ENCODE results near the gene FAM114A1. TPM values are rescaled to one million over a fixed set of nuclear protein-coding genes. Genes with fewer than 3 reads are reported as not detected.

FAM114A1 gene
- total RNA-seq, 1 donor from 2014 or later, result 159 TPM

DNA sequence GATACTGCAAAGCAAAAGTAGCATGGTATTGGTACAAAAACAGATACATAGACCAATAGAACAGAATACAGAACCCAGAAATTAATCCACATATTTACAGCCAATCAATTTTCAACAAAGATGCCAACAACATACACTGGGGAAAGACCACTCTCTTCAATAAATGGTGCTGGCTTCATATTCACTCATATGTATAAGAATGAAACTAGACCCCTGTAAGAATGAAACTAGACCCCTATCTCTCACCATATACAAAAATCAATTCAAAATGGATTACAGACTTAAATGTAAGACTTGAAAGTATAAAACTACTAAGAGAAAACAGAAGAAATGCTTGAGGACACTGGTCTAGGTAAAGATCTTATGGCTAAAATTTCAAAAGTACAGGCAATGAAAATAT lies 30.3 kb upstream of the FAM114A1 start:
- no peaks in the 10 kb centered on the region for H3K4me1 Mint-ChIP-seq (ENCODE audit: low read depth, unreplicated experiment)
- H3K9me3 ChIP-seq (ENCODE audit: insufficient read depth, low read depth, low read length), result no peaks in the 10 kb centered on the region
- H2AFZ ChIP-seq (ENCODE audit: low read depth, low read length), result no peak overlapping the region
- H3K27ac Mint-ChIP-seq (ENCODE audit: unreplicated experiment), result no peak overlapping the region
- no peak overlapping the region for H3K4me3 Mint-ChIP-seq (ENCODE audit: unreplicated experiment)
- H4K20me1 ChIP-seq (ENCODE audit: insufficient read depth, low read length), result no peaks in the 10 kb centered on the region
- H3K9ac ChIP-seq (ENCODE audit: low read length), result no peak overlapping the region
- no peaks in the 10 kb centered on the region for H3K27me3 Mint-ChIP-seq (ENCODE audit: low read depth, unreplicated experiment)
- no peak overlapping the region for H3K4me2 ChIP-seq (ENCODE audit: low read length)
- H3K27me3 ChIP-seq (ENCODE audit: insufficient read depth, low read length), result no peaks in the 10 kb centered on the region
- no peak overlapping the region for H3K4me3 ChIP-seq (ENCODE audit: insufficient read depth, low read depth, low read length)
- TF ChIP-seq, protein P1, sequence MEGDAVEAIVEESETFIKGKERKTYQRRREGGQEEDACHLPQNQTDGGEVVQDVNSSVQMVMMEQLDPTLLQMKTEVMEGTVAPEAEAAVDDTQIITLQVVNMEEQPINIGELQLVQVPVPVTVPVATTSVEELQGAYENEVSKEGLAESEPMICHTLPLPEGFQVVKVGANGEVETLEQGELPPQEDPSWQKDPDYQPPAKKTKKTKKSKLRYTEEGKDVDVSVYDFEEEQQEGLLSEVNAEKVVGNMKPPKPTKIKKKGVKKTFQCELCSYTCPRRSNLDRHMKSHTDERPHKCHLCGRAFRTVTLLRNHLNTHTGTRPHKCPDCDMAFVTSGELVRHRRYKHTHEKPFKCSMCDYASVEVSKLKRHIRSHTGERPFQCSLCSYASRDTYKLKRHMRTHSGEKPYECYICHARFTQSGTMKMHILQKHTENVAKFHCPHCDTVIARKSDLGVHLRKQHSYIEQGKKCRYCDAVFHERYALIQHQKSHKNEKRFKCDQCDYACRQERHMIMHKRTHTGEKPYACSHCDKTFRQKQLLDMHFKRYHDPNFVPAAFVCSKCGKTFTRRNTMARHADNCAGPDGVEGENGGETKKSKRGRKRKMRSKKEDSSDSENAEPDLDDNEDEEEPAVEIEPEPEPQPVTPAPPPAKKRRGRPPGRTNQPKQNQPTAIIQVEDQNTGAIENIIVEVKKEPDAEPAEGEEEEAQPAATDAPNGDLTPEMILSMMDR (IDR thresholded peaks at IDR 0.05; ENCODE audit: insufficient read depth, low read depth, low read length), result no peak
- no peak for TF ChIP-seq EZH2 (IDR thresholded peaks at IDR 0.05; ENCODE audit: insufficient read depth, low read length)
- H3K4me1 ChIP-seq (ENCODE audit: insufficient read depth, low read length), result no peaks in the 10 kb centered on the region
- FAIRE-seq (no peak), DNase-seq (ENCODE audit: low read depth) (no peak)
- no peak overlapping the region for H3K27ac ChIP-seq (ENCODE audit: low read depth, low read length)
- no peaks in the 10 kb centered on the region for H3K79me2 ChIP-seq (ENCODE audit: insufficient read depth, low read length)
- H3K36me3 ChIP-seq (ENCODE audit: insufficient read depth, low read length), result no peaks in the 10 kb centered on the region
- peaks cover 11% of the 10 kb centered on the region for H3K9me3 Mint-ChIP-seq (ENCODE audit: unreplicated experiment)
- peaks cover 7% of the 10 kb centered on the region for H3K36me3 Mint-ChIP-seq (ENCODE audit: low read depth, unreplicated experiment)

DNA sequence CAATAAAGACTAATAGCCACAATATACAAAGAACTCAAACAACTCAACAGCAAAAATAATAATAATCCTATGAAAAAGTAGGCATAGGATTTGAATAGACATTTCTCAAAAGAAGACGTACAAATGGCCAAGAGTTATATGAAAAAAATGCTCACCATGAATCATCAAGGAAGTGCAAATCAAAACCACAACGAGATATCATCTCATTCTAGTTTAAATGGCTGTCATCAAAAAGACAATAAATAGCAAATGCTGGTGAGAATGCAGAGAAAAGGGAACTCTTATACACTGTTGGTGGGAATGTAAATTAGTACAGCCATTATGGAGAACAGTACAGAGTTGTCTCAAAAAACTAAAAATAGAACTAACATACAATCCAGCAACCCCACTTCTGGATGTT lies 29.8 kb upstream of the FAM114A1 start:
- H3K9me3 Mint-ChIP-seq (ENCODE audit: unreplicated experiment), result peaks cover 11% of the 10 kb centered on the region
- H3K9me3 ChIP-seq (ENCODE audit: insufficient read depth, low read depth, low read length), result no peaks in the 10 kb centered on the region

DNA sequence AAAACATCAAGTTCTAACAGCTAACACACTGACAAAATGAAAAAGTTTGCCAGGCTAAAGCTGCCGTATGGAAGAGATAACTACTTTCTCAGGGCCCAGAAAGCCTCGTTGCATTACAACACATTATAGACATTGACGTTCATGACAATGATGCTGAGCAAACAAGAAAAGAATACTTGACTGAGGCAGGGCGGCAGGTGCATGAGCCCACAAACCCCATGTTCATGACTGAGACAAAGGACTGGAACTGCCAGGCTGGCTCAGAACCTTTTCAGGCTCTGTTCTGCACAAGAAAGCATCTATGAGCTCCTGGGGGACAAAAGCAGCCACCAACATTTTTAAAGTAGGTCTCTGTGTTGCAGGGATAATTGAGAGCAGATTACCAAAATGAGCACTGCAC lies 24.6 kb upstream of the FAM114A1 start:
- Histone ChIP-seq H3K4me3 (ENCODE audit: insufficient read depth, low read depth, low read length) (no peak overlapping the region), H3K27me3 (ENCODE audit: insufficient read depth, low read length) (no peaks in the 10 kb centered on the region), H3K9me3 (ENCODE audit: insufficient read depth, low read depth, low read length) (no peaks in the 10 kb centered on the region), H3K27ac (ENCODE audit: low read depth, low read length) (no peak overlapping the region), H3K36me3 (ENCODE audit: insufficient read depth, low read length) (no peaks in the 10 kb centered on the region), H3K4me1 (ENCODE audit: insufficient read depth, low read length) (no peaks in the 10 kb centered on the region), H4K20me1 (ENCODE audit: insufficient read depth, low read length) (no peaks in the 10 kb centered on the region), H3K79me2 (ENCODE audit: insufficient read depth, low read length) (no peaks in the 10 kb centered on the region), H3K4me2 (ENCODE audit: low read length) (no peak overlapping the region), H2AFZ (ENCODE audit: low read depth, low read length) (no peak overlapping the region), H3K9ac (ENCODE audit: low read length) (no peak overlapping the region)
- H3K36me3 Mint-ChIP-seq (ENCODE audit: low read depth, unreplicated experiment), result peaks cover 2% of the 10 kb centered on the region
- no peak overlapping the region for H3K27ac Mint-ChIP-seq (ENCODE audit: unreplicated experiment)
- H3K4me1 Mint-ChIP-seq (ENCODE audit: low read depth, unreplicated experiment), result no peaks in the 10 kb centered on the region
- DNase-seq (ENCODE audit: low read depth), result no peak
- H3K27me3 Mint-ChIP-seq (ENCODE audit: low read depth, unreplicated experiment), result no peaks in the 10 kb centered on the region
- no peak overlapping the region for H3K4me3 Mint-ChIP-seq (ENCODE audit: unreplicated experiment)
- H3K9me3 Mint-ChIP-seq (ENCODE audit: unreplicated experiment), result peaks cover 4% of the 10 kb centered on the region
- no peak for FAIRE-seq
- TF ChIP-seq, protein P1 (IDR thresholded peaks at IDR 0.05; ENCODE audit: insufficient read depth, low read depth, low read length), result no peak
- TF ChIP-seq EZH2 (IDR thresholded peaks at IDR 0.05; ENCODE audit: insufficient read depth, low read length), result no peak

More for the DNA sequence above, 29.8 kb upstream of the FAM114A1 start:
- no peaks in the 10 kb centered on the region for H3K4me1 ChIP-seq (ENCODE audit: insufficient read depth, low read length)
- no peak overlapping the region for H3K4me3 Mint-ChIP-seq (ENCODE audit: unreplicated experiment)
- H3K27ac ChIP-seq (ENCODE audit: low read depth, low read length), result no peak overlapping the region
- no peaks in the 10 kb centered on the region for H3K79me2 ChIP-seq (ENCODE audit: insufficient read depth, low read length)
- no peak overlapping the region for H3K27ac Mint-ChIP-seq (ENCODE audit: unreplicated experiment)
- H3K27me3 Mint-ChIP-seq (ENCODE audit: low read depth, unreplicated experiment), result no peaks in the 10 kb centered on the region
- H3K9ac ChIP-seq (ENCODE audit: low read length), result no peak overlapping the region
- peaks cover 7% of the 10 kb centered on the region for H3K36me3 Mint-ChIP-seq (ENCODE audit: low read depth, unreplicated experiment)
- no peaks in the 10 kb centered on the region for H3K27me3 ChIP-seq (ENCODE audit: insufficient read depth, low read length)
- DNase-seq (ENCODE audit: low read depth) (peak; percentile 71), FAIRE-seq (peak; percentile 67)
- no peak for TF ChIP-seq EZH2 (IDR thresholded peaks at IDR 0.05; ENCODE audit: insufficient read depth, low read length)
- TF ChIP-seq, protein P1 (IDR thresholded peaks at IDR 0.05; ENCODE audit: insufficient read depth, low read depth, low read length), result no peak
- no peaks in the 10 kb centered on the region for H4K20me1 ChIP-seq (ENCODE audit: insufficient read depth, low read length)
- no peak overlapping the region for H3K4me3 ChIP-seq (ENCODE audit: insufficient read depth, low read depth, low read length)
- H3K4me2 ChIP-seq (ENCODE audit: low read length), result peak overlapping the region; percentile 37
- no peaks in the 10 kb centered on the region for H3K4me1 Mint-ChIP-seq (ENCODE audit: low read depth, unreplicated experiment)
- no peak overlapping the region for H2AFZ ChIP-seq (ENCODE audit: low read depth, low read length)
- no peaks in the 10 kb centered on the region for H3K36me3 ChIP-seq (ENCODE audit: insufficient read depth, low read length)
